ENCODE data around the gene SRP68.
"Not testable (repeated sequence)": the region's sequence is repeated elsewhere in the genome, so short reads cannot be mapped to it uniquely, and the experiment has no call there.

Gene SRP68

DNA sequence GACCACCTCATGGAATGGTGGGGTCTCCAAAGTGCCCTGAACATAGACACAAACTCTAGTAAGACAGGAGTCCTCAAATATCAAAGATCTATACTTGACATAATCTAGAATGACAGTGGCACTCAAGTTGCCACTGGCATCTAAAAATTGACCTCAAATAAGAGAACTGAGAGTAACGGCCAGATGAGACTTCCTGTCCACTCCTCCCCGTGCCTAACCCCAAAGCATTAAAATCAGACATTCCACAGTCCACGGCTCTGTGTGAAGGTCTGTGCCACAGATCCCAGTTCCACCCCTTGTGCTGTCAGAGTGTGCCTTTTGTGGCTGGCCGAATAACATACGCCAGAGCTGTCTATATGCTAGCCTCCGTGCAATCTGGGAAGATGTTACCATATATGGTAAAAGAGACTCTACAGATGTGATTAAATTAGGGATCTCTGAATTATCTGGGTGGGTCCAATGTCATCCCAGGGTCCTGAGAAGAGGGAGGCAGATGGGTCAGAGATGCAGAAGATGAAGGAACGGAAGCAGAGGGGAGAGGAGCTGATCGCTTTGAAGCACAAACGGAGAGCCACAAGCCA, 24.2 kb downstream of the SRP68 start:
- H3K27ac ChIP-seq: no peak overlapping the region

DNA sequence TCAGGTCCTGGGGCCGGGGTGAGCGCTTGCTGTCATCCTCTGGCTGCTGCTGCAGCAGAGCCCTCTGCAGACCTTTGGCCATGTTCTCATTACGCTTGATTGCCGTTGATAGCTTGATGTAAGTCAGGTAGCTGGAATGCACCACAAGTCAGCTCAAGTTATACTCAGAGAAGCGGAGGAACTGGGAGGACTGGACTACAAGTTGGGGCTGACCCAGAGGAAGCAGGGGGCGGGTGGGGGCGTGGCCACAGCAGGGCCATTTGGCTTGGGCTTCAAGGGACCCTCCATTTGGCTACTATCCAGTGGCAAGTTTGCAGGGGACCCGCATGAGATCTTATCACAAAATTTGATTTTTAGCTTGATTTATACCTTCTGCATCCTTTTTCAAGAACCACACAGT, 26.3 kb downstream of the SRP68 start:
- TF ChIP-seq CTCF (conservative IDR thresholded peaks at IDR 0.05): no peak
- no peak for TF ChIP-seq ZFX (IDR thresholded peaks at IDR 0.05)

More for the DNA sequence above, 24.2 kb downstream of the SRP68 start:
- TF ChIP-seq CTCF (conservative IDR thresholded peaks at IDR 0.05) (no peak), ZFX (IDR thresholded peaks at IDR 0.05) (no peak)

GRCh38 chr17:76044475-76045007, 27.8 kb downstream of the SRP68 start:
- not testable (repeated sequence) for H3K27ac ChIP-seq

More for the DNA sequence above, 26.3 kb downstream of the SRP68 start:
- no peak overlapping the region for H3K27ac ChIP-seq

DNA sequence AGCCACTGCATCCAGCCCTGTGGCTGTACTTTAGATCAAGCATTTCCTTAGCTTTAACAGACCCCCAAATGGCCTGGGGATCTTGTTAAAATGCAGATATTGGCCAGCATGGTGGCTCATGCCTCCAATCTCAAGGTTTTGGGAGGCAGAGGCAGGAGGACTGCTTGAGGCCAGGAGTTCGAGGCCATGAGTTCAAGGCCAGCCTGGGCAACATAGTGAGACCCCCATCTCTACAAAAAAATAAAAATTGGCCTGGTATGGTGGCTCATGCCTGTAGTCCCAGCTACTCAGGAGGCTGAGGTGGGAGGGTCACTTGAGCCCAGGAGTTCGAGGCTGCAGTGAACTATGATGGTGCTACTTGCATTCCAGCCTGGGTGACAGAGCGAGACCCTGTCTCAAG, 29.4 kb downstream of the SRP68 start:
- H3K27ac ChIP-seq: not testable (repeated sequence)

GRCh38 chr17:76040376-76040775, 31.9 kb downstream of the SRP68 start:
- TF ChIP-seq ZFX (IDR thresholded peaks at IDR 0.05) (no peak), CTCF (conservative IDR thresholded peaks at IDR 0.05) (no peak)

DNA sequence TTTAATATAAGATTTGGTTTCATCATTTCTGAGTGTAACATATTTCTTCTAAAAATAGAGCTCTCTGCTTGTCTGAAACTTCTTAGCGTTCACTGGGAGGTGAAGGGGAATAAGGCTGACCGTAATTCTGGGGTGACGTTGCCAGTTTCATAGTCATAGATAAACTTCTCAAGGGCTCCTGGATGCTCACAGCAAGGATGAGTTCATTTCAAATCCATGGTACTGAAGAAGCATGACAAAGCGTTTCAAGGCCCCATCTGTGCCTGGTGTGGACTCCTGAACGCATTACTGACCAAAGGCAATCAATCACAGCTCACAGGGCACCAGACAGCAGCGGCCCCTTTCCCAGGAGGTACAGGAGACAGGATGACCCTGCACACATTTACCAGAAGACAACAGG, 33.2 kb downstream of the SRP68 start:
- no peak overlapping the region for H3K27ac ChIP-seq
- TF ChIP-seq CTCF (conservative IDR thresholded peaks at IDR 0.05) (no peak), ZFX (IDR thresholded peaks at IDR 0.05) (no peak)

More at GRCh38 chr17:76040376-76040775, 31.9 kb downstream of the SRP68 start:
- H3K27ac ChIP-seq: no peak overlapping the region

GRCh38 chr17:76038050-76038449, 34.3 kb downstream of the SRP68 start:
- no peak overlapping the region for H3K27ac ChIP-seq
- no peak for TF ChIP-seq CTCF (conservative IDR thresholded peaks at IDR 0.05)
- no peak for TF ChIP-seq ZFX (IDR thresholded peaks at IDR 0.05)

GRCh38 chr17:76036497-76037261, 35.6 kb downstream of the SRP68 start:
- TF ChIP-seq ZFX (IDR thresholded peaks at IDR 0.05) (no peak), CTCF (conservative IDR thresholded peaks at IDR 0.05) (no peak)
- no peak overlapping the region for H3K27ac ChIP-seq
